SK-N-MC (cell line): ENCODE results near the gene MGAT5B.

ENCODE experiments used
- EZH2 ChIP-seq: fragments of 200-600 bp; sonication (generic); IDR thresholded peaks from one replicate; pipeline ENCODE4 v1.6.1; 2017; ENCODE audit warnings: antibody characterized with exemption
- FOXP2 ChIP-seq: optimal IDR thresholded peaks from 2 replicates; pipeline ENCODE3; 2011; ENCODE audit warnings: mild to moderate bottlenecking, moderate library complexity; ENCODE audit not compliant: insufficient read depth; ENCODE audit errors: extremely low read length, control extremely low read depth
- POLR2AphosphoS5 ChIP-seq: IDR thresholded peaks from 2 replicates; pipeline ENCODE4 v1.6.1; 2012; ENCODE audit warnings: mild to moderate bottlenecking, low read depth, low read length, borderline replicate concordance

- TF ChIP-seq EZH2 (no peak), POLR2AphosphoS5 (no peak), FOXP2 (no peak)
Observed at GRCh38 chr17:76877437-76877836, 9.2 kb downstream of the MGAT5B start.
